ENCODE measurements around the gene OSBPL9.

The OSBPL9 gene

DNA sequence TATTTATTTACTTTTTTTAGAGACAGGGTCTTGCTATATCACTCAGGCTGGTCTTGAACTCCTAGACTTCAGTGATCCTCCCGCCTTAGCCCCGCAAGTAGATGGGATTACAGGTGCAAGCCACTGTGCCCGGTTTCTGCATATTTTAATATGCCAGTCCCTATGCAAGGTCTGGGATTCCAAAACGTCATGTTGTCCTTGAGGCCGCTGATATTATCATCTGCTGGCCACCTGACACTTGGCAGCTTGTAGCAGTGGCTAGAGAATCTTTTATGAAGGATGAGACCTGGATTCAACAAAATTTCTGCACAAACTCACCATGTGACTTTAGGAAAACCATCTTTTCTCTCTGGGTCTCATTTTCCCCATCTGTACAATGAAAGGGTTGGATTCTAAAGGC, 32.9 kb upstream of the OSBPL9 start:
- TF ChIP-seq, protein P1, sequence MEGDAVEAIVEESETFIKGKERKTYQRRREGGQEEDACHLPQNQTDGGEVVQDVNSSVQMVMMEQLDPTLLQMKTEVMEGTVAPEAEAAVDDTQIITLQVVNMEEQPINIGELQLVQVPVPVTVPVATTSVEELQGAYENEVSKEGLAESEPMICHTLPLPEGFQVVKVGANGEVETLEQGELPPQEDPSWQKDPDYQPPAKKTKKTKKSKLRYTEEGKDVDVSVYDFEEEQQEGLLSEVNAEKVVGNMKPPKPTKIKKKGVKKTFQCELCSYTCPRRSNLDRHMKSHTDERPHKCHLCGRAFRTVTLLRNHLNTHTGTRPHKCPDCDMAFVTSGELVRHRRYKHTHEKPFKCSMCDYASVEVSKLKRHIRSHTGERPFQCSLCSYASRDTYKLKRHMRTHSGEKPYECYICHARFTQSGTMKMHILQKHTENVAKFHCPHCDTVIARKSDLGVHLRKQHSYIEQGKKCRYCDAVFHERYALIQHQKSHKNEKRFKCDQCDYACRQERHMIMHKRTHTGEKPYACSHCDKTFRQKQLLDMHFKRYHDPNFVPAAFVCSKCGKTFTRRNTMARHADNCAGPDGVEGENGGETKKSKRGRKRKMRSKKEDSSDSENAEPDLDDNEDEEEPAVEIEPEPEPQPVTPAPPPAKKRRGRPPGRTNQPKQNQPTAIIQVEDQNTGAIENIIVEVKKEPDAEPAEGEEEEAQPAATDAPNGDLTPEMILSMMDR (IDR thresholded peaks at IDR 0.05), result no peak

DNA sequence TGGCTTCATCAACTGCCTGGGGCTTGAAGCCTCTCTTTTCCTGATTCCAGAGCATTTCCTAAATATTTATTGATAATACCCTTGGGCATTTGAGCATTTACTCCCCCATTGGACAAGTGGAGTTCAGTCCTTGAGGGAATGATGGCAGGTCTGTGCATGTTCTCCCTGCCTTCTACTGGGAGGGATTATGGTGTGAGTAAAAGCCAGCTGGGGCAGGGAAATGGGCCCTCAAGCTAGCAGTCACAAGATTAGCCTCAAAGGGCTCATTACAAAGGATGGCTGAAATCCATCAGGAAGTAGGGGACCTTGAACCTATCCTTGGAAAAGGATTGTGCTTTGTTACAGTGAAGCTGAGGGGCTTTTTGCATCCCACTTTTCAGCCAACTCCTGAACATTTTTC, 24.2 kb upstream of the OSBPL9 start:
- TF ChIP-seq, protein P1 (IDR thresholded peaks at IDR 0.05), result no peak

DNA sequence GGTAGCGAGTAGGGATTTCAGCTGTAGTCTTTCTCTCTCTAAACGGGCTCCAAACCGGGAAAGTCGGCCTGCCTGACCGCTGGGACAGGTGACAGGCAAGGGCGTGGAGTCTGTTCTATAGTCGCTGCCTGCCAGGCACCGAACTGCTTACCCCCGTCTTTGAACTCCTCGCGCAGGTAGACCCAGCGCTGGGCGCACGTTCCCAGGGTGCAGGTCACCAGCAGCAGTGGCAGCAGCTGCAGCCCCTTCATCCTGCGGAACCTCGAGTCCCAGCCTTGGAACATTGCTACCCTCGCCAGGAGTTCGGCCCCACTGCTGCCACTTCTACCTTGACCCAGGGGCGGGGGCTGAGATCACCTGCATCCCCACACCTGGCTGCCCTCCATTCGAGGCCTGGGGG, 22.2 kb upstream of the OSBPL9 start:
- TF ChIP-seq, protein P1 (IDR thresholded peaks at IDR 0.05), result no peak

DNA sequence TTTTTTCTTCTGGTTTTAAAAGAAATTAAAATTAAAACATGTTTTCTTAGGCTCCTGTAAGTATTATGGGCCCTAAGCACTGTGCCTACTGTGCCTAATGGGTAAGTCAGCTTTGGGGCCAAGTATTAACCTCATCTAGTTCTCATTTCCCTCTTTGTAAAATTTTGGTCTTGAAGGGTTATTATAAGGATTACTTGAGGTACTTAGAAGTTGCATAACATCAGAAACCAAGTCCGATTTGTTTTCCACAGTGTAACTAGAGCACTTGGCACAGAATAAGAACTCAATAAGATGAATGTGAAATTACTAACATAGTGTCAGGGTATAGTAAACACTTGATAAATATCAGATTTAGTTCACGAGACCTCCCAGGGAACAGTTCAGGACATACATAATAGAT, 16.4 kb upstream of the OSBPL9 start:
- TF ChIP-seq, protein P1 (IDR thresholded peaks at IDR 0.05), result no peak

DNA sequence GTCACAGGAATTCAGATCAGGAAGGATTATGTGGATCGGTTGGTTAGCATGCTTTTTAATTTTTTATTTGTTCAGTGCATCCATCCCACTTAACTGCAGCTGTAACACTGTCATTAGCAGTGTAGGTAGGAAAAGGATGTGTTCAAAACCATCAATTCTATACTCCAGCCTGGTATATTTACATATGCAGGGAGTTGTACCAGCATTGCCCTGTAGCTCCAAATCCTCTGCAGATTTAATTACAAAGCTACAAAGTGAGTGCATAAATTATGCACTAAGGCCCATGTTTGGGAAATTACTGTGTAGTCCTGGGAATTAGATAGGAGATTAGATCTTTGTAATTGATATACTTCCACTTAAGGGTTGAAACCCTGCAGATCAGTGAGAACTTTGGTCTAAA, 15.9 kb upstream of the OSBPL9 start:
- TF ChIP-seq, protein P1 (IDR thresholded peaks at IDR 0.05), result no peak

DNA sequence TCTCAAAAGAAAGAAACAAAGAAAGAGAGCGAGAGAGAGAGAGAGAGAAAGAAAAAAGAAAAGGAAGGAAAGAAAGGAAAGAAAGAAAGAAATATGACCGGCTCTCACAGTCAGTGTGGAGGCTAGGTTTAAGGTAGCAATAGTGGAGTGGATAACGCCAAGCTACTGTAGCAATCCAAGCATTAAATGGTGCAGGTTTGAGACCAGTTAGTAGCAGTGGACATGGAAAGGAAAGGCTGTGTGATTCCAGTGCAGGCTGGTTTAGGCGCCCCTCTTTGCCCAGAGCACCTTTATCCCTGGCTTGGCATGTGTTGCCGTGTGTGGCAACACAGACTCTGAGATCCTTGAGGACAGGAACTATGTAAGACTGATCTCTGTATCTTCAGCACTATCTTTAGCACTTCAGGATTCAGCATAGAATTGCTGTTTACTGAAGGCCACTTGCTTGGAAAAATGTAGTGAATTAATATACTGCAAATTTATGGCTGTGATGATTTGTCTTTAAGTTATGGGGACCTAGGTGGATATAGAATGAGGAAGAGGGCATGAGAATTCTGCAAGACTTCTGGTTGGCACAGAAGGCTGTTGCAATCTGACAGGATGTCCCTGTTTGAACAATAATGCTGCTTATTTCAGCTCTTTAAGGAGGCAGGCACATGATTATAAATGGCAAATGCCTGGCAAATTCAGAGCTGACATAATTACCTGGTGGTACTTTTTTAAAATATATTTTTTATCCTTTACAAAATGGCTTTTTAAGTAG, 10.8 kb upstream of the OSBPL9 start:
- TF ChIP-seq, protein P1 (IDR thresholded peaks at IDR 0.05), result no peak

DNA sequence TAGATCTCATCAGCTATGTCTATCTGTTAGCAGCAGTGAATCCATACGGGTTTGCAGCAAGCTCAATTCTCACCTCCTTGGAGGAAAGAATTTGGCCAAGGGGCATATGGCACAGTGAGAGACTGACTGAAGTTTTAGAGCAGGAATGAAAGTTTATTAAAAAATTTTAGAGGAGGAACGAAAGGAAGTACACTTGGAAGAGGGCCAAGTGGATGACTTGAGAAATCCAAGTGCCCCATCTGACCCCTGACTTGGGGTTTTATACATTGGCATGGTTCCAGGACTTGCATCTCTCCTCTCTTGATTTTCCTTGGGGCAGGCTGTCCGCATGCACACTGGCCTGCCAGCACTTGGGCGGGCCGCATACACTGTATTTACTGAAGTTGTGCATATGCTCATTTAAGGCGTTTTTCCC, 9.2 kb upstream of the OSBPL9 start:
- TF ChIP-seq, protein P1 (IDR thresholded peaks at IDR 0.05), result no peak

DNA sequence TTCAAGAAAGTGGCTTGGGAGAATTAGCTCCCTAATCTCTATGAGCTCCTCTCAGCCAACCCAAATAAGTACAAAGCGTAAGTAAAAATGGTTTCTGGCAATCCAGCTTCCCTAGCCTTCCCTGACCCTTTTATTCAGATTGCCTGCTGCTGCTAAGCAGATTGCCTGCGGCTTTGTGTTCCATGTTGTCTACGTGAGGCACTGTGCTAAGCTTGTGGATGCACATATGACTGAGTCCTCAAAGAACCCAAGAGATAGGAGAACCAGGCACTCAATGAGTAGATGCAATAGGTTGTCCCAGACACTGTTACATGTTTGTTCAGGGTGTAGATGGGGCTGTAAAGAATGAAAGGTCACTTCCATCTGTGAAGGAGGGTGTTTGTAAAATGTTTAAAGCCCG, 6.3 kb upstream of the OSBPL9 start:
- TF ChIP-seq, protein P1 (IDR thresholded peaks at IDR 0.05), result no peak
